Upper lobe of left lung (tissue), 4 donors: ENCODE data around the gene SFXN5.

ENCODE experiments used
- EP300 ChIP-seq, 4 donors: sonication (generic); formaldehyde crosslinking; IDR thresholded peaks; one replicate each; pipeline ENCODE4 v1.5.1; 2017; ENCODE audit warnings: antibody characterized with exemption in 4 of 4, control low read depth in 2 of 4
- POLR2A ChIP-seq, 4 donors: fragments of 450-650 bp; IDR thresholded peaks; one replicate each; pipeline ENCODE4 v1.5.1; 2016 to 2017; ENCODE audit warnings: antibody characterized with exemption in 4 of 4, mild to moderate bottlenecking in 2 of 4
- POLR2AphosphoS5 ChIP-seq, 2 donors: sonication (generic); formaldehyde crosslinking; IDR thresholded peaks; one replicate each; pipeline ENCODE4 v1.5.1; 2017; ENCODE audit warnings: antibody characterized with exemption in 2 of 2
- TF ChIP-seq, protein P1 (sequence below), 6 experiments: fragments of 450-650 bp in 4 of 6; fragments of 200-600 bp in 2 of 6; sonication (generic) in 2 of 6; IDR thresholded peaks; one replicate each; pipeline ENCODE4 v1.5.1; 2016 to 2019; ENCODE audit warnings: antibody characterized with exemption in 6 of 6

DNA sequence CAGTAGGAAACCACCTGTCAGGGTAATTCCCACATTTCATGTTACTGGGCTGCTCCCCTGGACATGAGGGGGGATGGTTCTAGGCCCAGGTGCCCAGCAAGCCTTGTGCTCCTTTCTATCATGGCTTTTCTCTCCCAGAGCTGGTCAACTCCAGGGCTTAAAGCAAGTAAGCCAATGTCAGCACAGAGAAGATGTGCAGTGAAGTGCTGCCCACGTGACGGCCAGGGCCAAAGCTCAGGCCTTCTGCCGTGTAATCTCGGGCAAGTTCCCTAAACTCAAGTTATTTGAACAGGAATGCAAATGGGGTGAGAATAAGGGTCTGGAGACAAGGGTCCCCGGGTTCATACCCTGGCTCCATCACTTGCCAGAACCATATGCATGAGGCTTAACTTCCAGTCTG lies 16.5 kb downstream of the SFXN5 start:
- TF ChIP-seq, protein P1, sequence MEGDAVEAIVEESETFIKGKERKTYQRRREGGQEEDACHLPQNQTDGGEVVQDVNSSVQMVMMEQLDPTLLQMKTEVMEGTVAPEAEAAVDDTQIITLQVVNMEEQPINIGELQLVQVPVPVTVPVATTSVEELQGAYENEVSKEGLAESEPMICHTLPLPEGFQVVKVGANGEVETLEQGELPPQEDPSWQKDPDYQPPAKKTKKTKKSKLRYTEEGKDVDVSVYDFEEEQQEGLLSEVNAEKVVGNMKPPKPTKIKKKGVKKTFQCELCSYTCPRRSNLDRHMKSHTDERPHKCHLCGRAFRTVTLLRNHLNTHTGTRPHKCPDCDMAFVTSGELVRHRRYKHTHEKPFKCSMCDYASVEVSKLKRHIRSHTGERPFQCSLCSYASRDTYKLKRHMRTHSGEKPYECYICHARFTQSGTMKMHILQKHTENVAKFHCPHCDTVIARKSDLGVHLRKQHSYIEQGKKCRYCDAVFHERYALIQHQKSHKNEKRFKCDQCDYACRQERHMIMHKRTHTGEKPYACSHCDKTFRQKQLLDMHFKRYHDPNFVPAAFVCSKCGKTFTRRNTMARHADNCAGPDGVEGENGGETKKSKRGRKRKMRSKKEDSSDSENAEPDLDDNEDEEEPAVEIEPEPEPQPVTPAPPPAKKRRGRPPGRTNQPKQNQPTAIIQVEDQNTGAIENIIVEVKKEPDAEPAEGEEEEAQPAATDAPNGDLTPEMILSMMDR (IDR thresholded peaks at IDR 0.05), result no peak
- no peak for TF ChIP-seq POLR2A (IDR thresholded peaks at IDR 0.05)
- no peak for TF ChIP-seq POLR2AphosphoS5 (IDR thresholded peaks at IDR 0.05)
- no peak for TF ChIP-seq EP300 (IDR thresholded peaks at IDR 0.05)
